Fibroblast of skin of left biceps (primary cell): Measurements from ENCODE around the gene AKAP4.

Source experiments
- DNase-seq, 2 experiments: peaks; one replicate each; pipeline ENCODE4 v3.0.0-alpha.2; 2013; ENCODE audit warnings: low read depth in 2 of 2

The AKAP4 gene, protein sequence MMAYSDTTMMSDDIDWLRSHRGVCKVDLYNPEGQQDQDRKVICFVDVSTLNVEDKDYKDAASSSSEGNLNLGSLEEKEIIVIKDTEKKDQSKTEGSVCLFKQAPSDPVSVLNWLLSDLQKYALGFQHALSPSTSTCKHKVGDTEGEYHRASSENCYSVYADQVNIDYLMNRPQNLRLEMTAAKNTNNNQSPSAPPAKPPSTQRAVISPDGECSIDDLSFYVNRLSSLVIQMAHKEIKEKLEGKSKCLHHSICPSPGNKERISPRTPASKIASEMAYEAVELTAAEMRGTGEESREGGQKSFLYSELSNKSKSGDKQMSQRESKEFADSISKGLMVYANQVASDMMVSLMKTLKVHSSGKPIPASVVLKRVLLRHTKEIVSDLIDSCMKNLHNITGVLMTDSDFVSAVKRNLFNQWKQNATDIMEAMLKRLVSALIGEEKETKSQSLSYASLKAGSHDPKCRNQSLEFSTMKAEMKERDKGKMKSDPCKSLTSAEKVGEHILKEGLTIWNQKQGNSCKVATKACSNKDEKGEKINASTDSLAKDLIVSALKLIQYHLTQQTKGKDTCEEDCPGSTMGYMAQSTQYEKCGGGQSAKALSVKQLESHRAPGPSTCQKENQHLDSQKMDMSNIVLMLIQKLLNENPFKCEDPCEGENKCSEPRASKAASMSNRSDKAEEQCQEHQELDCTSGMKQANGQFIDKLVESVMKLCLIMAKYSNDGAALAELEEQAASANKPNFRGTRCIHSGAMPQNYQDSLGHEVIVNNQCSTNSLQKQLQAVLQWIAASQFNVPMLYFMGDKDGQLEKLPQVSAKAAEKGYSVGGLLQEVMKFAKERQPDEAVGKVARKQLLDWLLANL

DNA sequence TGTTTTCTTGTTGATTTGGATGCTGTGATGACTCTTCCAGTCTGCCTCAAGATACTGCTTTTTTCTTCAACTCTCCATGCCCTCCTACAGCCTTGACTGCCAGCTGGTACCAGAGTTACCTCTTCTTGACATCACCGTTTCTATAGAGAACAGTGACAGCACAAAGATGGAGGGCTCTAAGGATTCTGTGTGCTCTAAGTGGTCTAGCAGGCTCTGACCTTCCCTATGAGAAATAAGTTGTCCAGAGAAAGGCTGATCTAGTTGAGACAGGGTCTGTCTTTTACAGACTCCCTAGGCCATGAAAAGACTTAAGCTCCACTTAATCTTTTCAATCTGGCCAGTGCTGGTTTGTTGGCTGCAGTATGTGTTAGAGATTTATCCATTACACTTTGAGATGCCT lies at the start of gene AKAP4:
AKAP4 (minus strand) TSS at position 101 of the 400 bp plus-strand sequence. CDS start 118 bp downstream, outside the sequence.
- DNase-seq = no peak

DNA sequence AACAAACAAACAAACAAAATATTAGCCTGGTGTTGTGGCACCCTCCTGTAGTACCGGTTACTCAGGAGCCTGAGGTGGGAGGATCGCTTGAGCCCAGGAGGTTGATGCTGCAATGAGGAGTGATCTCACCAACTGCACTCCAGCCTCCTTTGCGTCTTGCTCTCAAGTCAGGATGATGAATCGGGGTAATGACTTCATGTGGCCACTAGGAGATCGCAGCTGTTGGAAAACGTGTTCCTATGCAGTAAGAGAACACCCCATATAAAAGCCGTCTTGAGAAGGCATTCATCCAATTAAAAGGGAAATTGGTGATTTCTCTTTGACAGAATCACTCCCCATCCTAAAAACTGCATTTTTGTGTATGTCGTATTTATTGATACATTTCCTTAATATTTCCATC lies 10.7 kb upstream of the AKAP4 start:
- no peak for DNase-seq

DNA sequence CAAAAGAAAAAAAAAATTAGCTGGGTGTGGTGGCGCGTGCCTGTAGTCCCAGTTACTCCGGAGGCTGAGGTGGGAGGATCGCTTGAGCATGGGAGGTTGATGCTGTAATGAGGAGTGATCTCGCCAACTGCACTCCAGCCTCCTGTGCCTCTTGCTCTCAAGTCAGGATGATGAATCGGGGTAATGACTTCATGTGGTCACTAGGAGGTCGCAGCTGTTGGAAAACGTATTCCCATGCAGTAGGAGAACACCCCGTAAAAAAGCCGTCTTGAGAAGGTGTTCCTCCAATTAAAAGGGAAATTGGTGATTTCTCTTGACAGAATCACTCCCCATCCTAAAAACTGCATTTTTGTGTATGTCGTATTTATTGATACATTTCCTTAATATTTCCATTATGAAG lies 5.9 kb upstream of the AKAP4 start:
- DNase-seq = no peak

DNA sequence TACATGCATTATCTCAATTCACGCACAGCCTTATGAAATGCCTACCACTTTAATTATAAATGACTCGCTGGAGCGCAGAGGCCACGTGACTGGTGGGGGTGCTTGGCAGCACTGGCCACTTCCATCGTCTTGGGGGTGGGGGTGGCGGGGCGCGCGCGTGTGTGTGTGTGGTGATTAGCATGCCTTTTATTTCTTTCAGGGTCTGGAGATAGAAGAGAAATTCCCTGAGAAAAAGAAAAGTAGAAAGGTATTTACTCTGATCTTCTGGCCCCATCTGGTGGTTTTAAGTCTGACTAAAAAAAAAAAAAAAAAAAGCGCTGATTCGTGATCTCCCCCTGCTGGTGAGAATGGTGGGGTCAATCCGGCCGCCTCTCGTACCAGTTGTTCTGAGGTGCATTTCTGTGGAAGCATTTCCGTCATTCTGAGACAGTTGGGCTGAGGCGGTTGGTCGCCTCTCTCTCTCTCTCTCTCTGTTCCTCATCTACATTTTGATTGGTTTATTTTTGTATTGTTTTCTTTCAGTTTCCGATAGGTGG lies 3.6 kb upstream of the AKAP4 start, which contains the start of gene CCNB3:
CCNB3 (plus strand) TSS at position 402 of the 536 bp plus-strand sequence. CDS start 80,399 bp downstream, outside the sequence.
- DNase-seq = peak; percentile 35 to 39

DNA sequence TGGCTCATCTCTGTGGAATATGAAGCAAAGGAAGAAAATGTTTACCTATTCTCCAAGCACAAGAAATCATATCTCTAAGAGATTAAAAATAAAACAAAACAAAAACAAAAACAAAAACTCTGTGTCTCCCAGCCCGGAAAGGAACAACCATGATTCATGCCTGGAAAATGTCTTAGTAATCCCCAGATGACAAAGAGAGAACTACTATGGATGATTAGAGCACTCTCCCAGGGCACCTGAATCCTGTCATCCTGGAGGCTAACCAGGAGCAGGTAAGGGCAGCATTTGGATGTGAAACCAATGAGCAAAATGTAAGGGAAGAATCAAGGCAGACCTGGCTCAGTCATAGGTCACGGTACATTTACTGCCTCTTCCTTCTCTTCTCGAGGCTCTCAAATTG lies 1.7 kb upstream of the AKAP4 start:
- DNase-seq = no peak

DNA sequence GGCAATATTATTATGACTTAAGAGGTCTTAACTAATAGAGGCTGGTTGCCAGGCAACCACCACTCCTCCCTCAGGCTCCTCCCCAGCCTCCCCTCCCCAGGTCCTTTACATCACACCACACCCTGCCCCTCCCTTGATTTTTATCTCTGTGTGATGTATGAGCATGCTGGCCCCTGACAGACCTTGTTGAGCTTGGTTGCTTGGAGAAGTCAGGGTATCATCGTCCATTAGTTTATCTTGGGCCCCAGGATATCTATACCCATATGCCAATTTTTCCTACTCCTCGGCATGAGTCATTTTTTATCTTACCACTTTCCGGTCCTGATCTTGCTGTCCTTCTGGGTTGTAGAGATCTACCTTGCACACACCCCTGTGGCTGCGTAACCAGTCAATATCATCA lies 2.5 kb downstream of the AKAP4 start:
- DNase-seq = no peak

DNA sequence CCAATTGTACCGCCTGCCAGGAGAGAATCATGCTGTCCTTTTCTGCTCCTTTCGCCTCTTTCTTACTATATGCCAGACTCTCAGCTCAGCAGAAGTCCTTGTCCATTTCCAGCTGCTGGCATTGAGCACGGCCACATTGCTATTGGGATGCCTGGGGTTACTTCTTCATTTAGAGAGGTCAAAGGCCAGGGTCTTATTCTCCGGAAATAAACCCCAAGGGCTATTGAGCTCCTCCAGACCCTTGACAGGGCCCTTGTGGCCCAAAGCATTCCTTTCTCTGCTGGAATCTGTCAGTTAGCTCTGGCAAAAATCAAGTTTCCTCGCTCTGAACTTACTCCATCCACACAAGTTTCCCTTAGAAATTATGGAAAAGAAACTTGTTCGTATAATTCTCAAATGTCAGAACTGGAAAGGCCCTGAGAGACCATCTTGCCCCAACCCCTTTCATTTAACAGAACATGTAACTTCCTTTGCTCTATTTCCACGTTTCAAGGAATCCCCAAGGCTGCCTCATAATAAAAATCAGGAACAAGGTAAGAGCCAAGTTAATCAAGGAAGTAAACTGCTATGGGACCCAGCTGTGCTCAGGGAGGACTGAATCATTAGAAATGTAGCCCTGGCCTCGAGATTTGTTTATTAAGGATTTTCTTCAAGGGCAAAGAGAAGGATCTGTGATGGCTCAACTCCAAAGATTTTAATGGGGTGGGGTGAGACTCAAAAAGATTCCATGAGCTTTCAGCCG lies 11.8 kb downstream of the AKAP4 start:
- DNase-seq = no peak

DNA sequence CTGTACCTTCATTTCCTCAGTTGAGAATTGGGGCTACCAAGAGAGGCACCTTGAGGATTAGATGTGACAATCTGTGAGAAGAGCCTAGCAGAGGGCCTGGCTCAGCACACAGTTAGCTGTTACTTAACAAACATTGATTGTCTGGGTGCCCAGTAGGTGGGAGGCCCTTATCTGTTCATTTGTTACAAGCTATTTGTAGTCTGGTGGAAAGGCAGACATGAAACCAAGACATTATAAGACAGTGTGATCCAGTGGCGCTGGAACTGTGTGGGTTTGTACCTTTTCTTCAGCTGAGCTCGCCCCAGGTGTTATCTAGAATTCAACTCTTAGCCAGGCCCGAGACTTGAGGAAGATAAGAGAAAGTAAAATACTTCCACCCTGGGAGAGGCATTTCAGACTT lies 16.9 kb downstream of the AKAP4 start:
- no peak for DNase-seq

DNA sequence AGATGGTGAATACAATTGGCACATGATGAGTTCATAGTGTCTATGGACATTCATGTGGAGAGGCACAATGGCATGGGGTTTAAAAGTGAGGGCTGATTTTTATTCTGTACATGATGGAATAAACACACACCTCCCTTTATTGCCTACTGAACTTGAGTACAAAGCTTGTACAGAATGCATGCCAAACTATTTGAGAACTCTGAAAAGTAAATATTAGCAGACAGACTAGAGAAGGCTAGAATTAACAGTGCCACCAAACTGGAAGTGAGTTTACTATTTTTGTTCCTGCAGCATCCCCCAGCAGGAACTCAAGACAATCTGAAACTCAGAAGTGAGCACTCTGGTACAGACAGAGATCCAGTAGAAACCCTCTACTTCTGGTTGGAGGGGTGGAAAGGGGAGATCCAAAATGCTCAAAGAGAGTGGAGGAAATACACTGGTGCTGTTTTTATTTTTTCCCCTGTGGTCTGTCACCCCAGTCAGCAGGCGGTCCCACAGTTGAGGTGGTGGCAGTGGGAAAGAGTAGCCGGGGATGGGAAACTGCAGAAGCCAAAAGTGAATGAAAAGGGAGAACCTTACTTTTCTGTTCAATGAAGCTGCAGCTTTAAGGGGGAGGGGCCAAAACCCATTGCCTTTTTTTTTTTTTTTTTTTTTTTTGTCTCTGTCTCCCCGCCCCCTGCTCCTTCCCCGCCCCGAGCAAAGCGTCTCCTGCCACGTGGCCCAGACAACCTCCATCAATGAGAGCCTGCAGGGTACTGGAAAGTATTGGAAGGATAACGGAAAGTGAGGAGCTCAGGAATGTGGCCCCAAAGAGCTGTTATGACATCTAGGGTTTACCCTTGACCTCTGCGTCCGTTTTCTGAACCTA lies 20.5 kb downstream of the AKAP4 start:
- DNase-seq = no peak

DNA sequence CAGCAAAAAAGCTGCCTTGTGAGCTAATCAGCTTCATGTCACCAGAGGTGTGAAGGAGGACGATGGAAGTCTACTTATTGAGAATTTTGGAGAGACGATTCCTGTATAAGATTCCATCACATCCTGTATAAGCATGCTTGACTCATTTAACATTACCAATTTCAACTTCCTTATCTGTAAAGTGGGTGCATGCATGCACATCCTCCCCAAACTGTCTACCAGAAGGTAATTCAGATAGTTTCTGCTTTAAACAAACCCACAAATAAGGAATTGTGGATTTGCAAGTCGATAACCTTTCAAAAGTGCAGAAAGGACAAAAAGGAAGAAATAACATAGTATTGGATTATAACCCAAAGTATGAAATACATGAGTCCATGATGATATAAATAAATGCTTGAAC lies 31.1 kb downstream of the AKAP4 start:
- DNase-seq = no peak

DNA sequence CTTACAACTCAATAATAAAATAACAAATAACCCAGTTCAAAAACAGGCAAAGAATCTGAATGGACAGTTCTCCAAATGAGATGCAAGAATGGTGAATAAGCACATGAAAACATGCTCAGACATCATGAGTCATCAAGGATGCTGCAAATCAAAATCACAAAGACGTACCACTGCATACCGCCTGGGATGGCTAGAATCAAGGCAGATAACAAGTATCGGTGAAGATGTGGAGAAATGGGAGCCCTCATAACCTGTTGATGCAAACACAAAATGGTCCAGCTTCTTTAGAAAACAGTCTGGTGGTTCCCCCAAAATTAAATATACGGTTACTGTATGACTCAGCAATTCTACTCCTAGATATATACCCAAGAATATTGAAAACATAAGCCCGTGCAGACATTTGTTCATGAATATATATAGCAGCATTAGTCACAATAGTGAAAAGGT lies 32.5 kb downstream of the AKAP4 start:
- DNase-seq = peak in 1 of 2 experiments; percentile 1

DNA sequence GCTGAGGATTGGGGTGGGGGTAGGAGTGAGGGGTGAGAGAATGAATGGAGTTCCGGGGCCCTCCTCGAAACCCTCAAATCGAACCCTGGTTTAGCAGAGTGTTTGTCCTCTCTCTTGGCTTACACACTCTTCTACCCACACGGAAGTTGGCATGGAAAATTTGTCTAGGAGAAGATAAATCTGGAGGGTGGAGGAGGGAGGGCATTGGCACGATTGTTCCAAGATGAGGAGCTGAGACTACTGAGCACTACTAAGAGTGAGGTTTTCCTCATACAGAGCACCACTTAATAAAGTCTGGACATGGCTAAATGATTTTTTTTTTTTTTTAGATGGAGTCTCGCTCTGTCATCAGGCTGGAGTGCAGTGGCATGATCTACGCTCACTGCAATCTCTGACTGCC lies 33.4 kb downstream of the AKAP4 start:
- DNase-seq = no peak

DNA sequence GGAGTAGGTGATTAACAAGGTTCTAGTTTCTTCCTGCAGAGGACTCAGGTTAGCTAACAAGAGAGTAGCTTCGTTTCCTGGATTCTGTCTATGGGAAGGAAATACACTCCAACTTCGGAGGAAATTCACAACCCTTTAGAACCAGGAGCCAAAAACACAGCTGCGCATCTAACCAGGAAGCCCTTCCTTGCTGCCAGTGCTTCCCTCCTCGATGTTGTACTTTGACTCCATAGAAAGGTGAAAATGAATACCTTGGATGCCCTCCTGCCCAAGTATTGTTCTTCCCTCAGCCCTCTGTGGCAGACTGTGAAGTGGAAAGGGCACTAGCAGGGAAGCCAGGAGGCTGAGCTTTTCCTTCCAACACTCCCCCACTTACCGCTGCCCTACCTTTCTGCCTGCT lies 35.1 kb downstream of the AKAP4 start:
- DNase-seq = no peak

DNA sequence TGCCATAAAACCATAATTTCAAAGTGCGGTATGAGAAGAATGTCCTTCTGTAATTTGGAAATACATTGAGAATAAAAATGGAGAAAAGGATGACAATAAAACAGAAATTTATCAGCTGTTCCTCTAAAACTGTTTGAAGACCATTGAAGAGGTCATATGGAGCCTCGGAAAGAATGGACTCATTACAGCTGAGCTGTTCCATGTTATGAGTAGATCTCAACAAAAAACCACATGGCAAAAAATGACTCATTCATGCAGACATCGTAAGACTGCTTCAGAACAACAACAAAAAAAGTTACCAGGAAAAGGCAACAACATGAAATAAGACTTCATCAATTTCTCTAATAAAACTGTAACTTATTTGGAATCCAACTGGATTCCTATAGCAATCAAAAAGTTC lies 39.7 kb downstream of the AKAP4 start:
- no peak for DNase-seq

DNA sequence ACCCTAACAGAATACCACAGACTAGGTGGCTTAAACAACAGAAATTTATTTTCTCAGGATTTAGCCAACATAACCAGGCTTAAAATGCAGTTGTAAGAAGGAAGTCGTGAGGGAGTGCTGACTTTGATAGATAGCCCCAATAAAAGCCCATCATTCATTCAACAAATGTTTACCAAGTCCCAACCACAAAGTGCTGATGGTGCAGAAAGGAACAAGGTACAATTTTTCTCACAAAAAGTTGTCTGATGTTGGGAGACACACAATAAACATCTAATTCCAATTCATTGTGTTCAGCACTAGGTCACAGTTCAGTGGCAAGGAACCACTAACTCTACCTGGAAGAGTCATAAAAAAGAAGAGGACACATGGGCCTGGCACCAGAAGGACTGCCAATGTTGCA lies 42.2 kb downstream of the AKAP4 start:
- DNase-seq = no peak

DNA sequence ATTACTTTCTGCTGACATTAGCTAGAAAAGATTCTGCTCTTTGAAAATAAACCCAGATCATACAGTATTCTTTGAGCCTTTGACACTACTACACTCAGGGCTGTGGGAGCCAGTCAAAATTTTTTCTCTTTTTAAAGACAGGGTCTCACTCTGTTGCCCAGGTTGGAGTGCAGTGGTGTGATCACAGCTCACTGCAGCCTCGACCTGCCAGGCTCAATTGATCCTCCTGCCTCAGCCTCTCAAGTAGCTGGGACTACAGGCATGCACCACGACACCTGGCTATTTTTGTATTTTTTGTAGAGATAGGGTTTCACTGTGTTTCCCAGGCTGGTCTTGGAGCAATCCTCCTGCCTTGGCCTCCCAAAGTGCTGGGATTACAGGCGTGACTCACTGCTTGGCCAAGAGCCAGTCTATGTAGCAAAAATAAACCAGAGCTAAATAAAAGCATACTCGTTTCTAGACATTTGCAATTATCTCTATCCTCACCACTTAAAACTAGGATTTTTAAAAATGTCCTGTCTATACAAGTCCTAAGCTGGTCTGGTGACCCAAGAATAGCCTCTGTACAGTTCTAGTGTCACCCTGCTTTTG lies 43.2 kb downstream of the AKAP4 start:
- DNase-seq = no peak

DNA sequence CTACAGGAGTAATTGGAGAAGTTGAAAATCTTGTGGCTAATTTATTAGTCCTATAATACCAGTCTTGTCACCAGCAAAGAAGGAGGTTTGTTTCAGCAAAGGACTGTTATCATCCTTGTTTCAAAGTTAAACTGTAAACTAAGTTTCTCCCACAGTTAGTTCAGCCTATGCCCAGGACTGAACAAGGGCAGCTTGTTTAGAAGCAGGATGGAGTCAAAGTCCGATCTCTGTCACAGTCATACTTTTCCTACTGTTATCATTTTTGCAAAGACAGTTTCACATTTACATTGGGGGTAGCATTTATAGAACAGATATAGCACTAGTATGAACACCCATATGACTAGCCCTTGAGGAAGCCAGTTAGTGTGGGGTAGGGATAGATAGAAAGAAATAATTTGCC lies 46.4 kb downstream of the AKAP4 start:
- no peak for DNase-seq

DNA sequence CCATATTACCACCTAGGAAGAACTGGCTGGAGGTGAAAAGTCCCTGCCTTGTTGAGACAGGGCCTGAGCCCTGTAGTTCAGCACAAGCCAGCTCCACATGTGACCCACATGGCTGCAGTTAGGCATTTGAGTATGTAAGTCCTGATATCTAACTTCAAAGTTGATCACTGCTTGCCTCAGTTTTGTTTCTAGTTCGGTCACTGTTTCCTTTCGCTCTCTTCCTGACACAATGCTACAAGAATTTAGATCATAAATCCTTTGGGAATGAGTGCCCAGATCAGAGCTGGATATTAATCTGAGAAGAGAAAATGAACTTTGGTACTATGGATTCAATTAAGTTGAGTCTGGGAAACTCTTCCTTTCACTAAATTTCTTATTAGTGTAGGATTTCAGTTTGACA lies 48.4 kb downstream of the AKAP4 start:
- DNase-seq = no peak

DNA sequence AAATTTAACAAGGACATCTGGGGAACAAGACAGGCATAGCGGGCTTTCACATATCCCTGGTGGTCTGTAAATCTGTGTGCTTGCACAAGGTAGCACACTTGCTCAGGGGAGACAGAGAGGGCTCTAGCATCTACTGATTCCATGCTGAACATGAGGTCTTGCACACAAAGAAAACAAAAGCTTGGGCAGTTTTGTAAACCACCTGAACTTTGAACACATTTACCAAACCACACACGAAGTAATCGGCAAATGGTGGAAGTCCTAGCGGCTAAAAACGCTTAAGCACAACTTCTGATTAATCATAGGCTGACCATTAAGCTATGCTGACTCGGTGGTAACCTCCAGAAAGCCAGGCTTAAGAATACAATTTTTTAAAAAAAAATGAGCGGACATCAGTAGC lies 52.8 kb downstream of the AKAP4 start:
- no peak for DNase-seq
